Tibial nerve (tissue), 4 donors: Measurements from ENCODE around the gene CTTNBP2NL.

ENCODE experiments used
- EP300 ChIP-seq, 2 donors: sonication (generic); formaldehyde crosslinking; IDR thresholded peaks; one replicate each; pipeline ENCODE4 v1.6.1; 2017; ENCODE audit warnings: antibody characterized with exemption in 2 of 2, mild to moderate bottlenecking in 1 of 2
- POLR2A ChIP-seq, 2 donors: fragments of 450-650 bp; IDR thresholded peaks; one replicate each; pipeline ENCODE4 v1.6.1; 2017; ENCODE audit warnings: antibody characterized with exemption in 2 of 2, mild to moderate bottlenecking in 2 of 2, moderate library complexity in 2 of 2
- TF ChIP-seq, protein P1 (sequence below), 5 experiments: fragments of 200-600 bp in 3 of 5; fragments of 450-650 bp in 2 of 5; sonication (generic) in 3 of 5; IDR thresholded peaks; one replicate each; pipeline ENCODE4 v1.5.1; 2016 to 2019; ENCODE audit warnings: antibody characterized with exemption in 5 of 5, mild to moderate bottlenecking in 3 of 5, moderate library complexity in 2 of 5

DNA sequence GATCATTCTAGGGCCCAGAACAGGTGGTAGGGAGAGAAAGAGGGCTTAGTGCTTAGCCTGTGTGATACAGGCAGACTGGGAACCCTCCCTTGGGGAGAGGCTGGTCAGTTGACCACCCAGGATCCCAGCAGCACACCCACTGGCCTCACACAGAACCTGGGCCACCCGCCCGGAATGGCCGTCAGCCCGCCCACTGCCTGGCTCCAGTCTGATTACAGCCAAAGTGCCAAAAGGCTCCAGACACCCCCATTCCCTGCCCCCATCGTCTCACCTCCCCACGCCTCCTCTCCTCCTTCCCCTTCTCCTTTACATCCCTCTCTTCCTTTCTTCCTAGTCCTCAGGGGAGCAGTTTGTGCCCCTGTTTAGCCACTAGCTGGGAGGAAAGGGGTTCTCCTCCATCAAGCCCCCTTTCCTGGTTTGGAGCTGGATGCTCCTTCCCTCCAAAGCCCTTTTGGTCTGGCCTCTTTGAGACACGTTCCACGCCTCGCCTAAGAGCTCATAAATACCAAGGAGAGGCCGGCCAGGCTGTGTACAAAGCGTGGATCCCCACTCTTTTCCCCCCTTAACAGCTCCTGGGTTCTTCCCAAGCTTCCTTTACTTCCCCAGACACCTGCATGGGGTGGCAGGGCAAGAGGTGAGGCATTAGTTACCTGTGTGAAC is 108.1 kb downstream of the CTTNBP2NL start:
- TF ChIP-seq POLR2A (IDR thresholded peaks at IDR 0.05) (no peak), EP300 (IDR thresholded peaks at IDR 0.05) (peak in 1 of 2 donors; percentile 20)
- TF ChIP-seq, protein P1, sequence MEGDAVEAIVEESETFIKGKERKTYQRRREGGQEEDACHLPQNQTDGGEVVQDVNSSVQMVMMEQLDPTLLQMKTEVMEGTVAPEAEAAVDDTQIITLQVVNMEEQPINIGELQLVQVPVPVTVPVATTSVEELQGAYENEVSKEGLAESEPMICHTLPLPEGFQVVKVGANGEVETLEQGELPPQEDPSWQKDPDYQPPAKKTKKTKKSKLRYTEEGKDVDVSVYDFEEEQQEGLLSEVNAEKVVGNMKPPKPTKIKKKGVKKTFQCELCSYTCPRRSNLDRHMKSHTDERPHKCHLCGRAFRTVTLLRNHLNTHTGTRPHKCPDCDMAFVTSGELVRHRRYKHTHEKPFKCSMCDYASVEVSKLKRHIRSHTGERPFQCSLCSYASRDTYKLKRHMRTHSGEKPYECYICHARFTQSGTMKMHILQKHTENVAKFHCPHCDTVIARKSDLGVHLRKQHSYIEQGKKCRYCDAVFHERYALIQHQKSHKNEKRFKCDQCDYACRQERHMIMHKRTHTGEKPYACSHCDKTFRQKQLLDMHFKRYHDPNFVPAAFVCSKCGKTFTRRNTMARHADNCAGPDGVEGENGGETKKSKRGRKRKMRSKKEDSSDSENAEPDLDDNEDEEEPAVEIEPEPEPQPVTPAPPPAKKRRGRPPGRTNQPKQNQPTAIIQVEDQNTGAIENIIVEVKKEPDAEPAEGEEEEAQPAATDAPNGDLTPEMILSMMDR (IDR thresholded peaks at IDR 0.05) = no peak
